GM18868 (cell line): ENCODE measurements around the gene GAL.
"Not testable (repeated sequence)": the region's sequence is repeated elsewhere in the genome, so short reads cannot be mapped to it uniquely, and the experiment has no call there.

Experiments
- ATAC-seq: cut with Tn5 transposase; IDR thresholded peaks from one replicate; pipeline ENCODE4 v1.9.1; 2021; ENCODE audit warnings: mild to moderate bottlenecking, moderate library complexity; ENCODE audit not compliant: unreplicated experiment

The GAL gene

GRCh38 chr11:68684385-68685356, at the start of gene GAL:
Gene GAL (plus strand): TSS chr11:68684544. CDS start chr11:68684924, 380 bp downstream.
- no peak for ATAC-seq

- not testable (repeated sequence) for ATAC-seq
Observed at GRCh38 chr11:68634606-68635005, 49.7 kb upstream of the GAL start.

- not testable (repeated sequence) for ATAC-seq
Observed at GRCh38 chr11:68635172-68635571, 49.2 kb upstream of the GAL start.

GRCh38 chr11:68635883-68636282, 48.5 kb upstream of the GAL start:
- ATAC-seq: not testable (repeated sequence)

- not testable (repeated sequence) for ATAC-seq
Observed at GRCh38 chr11:68639322-68639721, 45.0 kb upstream of the GAL start.

- no peak for ATAC-seq
Observed at GRCh38 chr11:68641880-68642279, 42.5 kb upstream of the GAL start.

- ATAC-seq: no peak
Observed at GRCh38 chr11:68643585-68643984, 40.8 kb upstream of the GAL start.

GRCh38 chr11:68646832-68647231, 37.5 kb upstream of the GAL start:
- no peak for ATAC-seq

- no peak for ATAC-seq
Observed at GRCh38 chr11:68649851-68650555, 34.3 kb upstream of the GAL start.

- ATAC-seq: no peak
Observed at GRCh38 chr11:68650801-68651200, 33.5 kb upstream of the GAL start.

GRCh38 chr11:68651208-68651984, 32.9 kb upstream of the GAL start:
- no peak for ATAC-seq

GRCh38 chr11:68651985-68652682, 32.2 kb upstream of the GAL start:
- no peak for ATAC-seq

- no peak for ATAC-seq
Observed at GRCh38 chr11:68652683-68653156, 31.6 kb upstream of the GAL start.

- no peak for ATAC-seq
Observed at GRCh38 chr11:68653486-68654430, 30.6 kb upstream of the GAL start.

- no peak for ATAC-seq
Observed at GRCh38 chr11:68654978-68655377, 29.4 kb upstream of the GAL start.

GRCh38 chr11:68655406-68655805, 28.9 kb upstream of the GAL start:
- no peak for ATAC-seq

GRCh38 chr11:68655806-68656205, 28.5 kb upstream of the GAL start:
- ATAC-seq: no peak

- no peak for ATAC-seq
Observed at GRCh38 chr11:68657021-68657780, 27.1 kb upstream of the GAL start.

- ATAC-seq: no peak
Observed at GRCh38 chr11:68658097-68658496, 26.2 kb upstream of the GAL start.
